ENCODE data around the gene NYNRIN. TPM values are rescaled to one million over a fixed set of nuclear protein-coding genes. Genes with fewer than 3 reads are reported as not detected.
A peak's percentile ranks its signal among the peaks of the same experiment; 100 is the strongest.

Gene NYNRIN
- total and polyA plus RNA-seq, 11 donors = 3.6 to 10.0 (median 7.1) TPM

DNA sequence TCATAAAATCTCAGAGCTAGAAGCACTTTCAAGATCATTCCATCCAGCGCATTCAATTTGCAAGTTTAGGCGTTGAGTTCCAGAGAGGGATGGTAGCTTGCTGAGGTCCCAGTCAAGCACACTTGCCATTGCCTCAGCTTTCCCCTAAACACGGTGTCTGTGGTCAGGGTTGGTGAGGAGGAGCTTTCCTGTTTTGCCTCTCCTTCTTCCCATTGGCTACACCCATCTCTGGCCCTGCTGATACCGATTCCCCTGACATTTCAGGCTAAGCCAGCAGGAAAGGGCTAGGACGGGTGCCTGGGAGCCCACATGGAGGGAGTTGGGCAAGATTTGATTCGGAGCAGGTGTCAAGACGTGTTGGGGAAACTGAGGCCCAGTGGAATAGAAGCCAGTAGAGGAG lies 21.7 kb upstream of the NYNRIN start:
- no peak overlapping the region for H3K27ac ChIP-seq
- H3K4me1 ChIP-seq = peaks cover 0 to 22% (median 3%) of the 10 kb centered on the region in 12 donors
- intact Hi-C loops (cut with DNase I) = no loop called here
- no peak for DNase-seq
- H3K27me3 ChIP-seq = no peaks in the 10 kb centered on the region
- no peaks in the 10 kb centered on the region for H3K9me3 ChIP-seq
- no peak overlapping the region for H3K4me3 ChIP-seq
- peaks cover 0 to 15% (median 0%) of the 10 kb centered on the region in 9 donors for H3K36me3 ChIP-seq
- 62 to 71% (median 65%) methylated on average over 7 of the region's 7 CpGs for WGBS, 4 donors
- TF ChIP-seq, protein P1, sequence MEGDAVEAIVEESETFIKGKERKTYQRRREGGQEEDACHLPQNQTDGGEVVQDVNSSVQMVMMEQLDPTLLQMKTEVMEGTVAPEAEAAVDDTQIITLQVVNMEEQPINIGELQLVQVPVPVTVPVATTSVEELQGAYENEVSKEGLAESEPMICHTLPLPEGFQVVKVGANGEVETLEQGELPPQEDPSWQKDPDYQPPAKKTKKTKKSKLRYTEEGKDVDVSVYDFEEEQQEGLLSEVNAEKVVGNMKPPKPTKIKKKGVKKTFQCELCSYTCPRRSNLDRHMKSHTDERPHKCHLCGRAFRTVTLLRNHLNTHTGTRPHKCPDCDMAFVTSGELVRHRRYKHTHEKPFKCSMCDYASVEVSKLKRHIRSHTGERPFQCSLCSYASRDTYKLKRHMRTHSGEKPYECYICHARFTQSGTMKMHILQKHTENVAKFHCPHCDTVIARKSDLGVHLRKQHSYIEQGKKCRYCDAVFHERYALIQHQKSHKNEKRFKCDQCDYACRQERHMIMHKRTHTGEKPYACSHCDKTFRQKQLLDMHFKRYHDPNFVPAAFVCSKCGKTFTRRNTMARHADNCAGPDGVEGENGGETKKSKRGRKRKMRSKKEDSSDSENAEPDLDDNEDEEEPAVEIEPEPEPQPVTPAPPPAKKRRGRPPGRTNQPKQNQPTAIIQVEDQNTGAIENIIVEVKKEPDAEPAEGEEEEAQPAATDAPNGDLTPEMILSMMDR (IDR thresholded peaks at IDR 0.05) = no peak
- TF ChIP-seq POLR2A (IDR thresholded peaks at IDR 0.05) = no peak
- no peak for ATAC-seq

DNA sequence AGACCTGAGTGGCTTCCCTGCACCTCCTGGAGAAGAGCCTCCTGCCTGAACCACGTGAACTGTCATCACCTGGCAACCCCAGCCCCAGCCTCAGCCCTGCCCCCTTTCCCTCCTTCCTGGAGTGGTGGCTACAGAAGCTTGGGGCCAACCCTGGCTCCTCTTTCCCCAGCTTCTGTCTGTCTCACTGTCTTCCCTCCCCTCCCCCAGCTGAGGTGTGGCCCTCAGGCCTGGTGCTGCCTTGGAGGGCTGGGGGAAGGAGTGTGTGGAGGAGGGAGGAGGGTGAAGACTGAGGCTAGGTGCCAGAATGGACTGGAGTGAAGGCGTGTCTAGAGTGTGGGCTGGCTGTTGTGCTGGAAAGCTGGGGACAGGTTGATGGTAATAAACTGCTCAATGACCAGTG lies 21.1 kb upstream of the NYNRIN start:
- ATAC-seq = peak in 1 of 4 donors; percentile 22
- 64 to 82% (median 75%) methylated on average over 2 of the region's 2 CpGs for WGBS, 4 donors
- peaks cover 0 to 15% (median 0%) of the 10 kb centered on the region in 9 donors for H3K36me3 ChIP-seq
- TF ChIP-seq, protein P1 (IDR thresholded peaks at IDR 0.05) = no peak
- no peak for TF ChIP-seq POLR2A (IDR thresholded peaks at IDR 0.05)
- H3K4me3 ChIP-seq = no peak overlapping the region
- no peak for DNase-seq
- no peak overlapping the region for H3K27ac ChIP-seq
- intact Hi-C loops (cut with DNase I) = no loop called here
- no peaks in the 10 kb centered on the region for H3K9me3 ChIP-seq
- no peaks in the 10 kb centered on the region for H3K27me3 ChIP-seq
- H3K4me1 ChIP-seq = peaks cover 0 to 21% (median 3%) of the 10 kb centered on the region in 12 donors

DNA sequence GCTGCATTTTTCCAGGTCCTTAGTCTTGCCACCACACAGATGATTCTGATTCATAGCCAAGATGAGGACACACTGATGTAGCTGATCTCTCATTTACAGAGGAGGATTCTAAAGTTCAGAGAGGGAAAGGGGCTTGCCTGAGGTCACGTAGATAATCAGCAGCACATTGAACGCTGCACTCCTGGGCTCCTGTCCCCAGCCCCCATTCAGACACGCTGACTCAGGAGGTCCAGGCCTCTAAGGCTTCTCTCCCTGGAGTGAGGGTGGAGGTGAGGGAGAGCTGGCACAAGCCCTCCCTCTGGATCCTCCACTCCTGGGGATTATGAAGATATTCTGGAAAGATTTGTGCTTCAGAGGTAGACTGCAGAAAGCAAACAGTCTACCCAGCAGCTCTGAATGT lies 20.5 kb upstream of the NYNRIN start:
- WGBS, 4 donors = 76 to 92% (median 84%) methylated on average over 2 to 3 of the region's 3 CpGs
- Histone ChIP-seq H3K4me3 (no peak overlapping the region), H3K27me3 (no peaks in the 10 kb centered on the region), H3K27ac (no peak overlapping the region), H3K36me3 (peaks cover 0 to 15% (median 0%) of the 10 kb centered on the region in 9 donors), H3K9me3 (no peaks in the 10 kb centered on the region), H3K4me1 (peaks cover 0 to 16% (median 3%) of the 10 kb centered on the region in 12 donors)
- intact Hi-C loops (cut with DNase I) = no loop called here
- no peak for TF ChIP-seq POLR2A (IDR thresholded peaks at IDR 0.05)
- TF ChIP-seq, protein P1 (IDR thresholded peaks at IDR 0.05) = no peak
- DNase-seq (no peak), ATAC-seq (no peak)

- H3K4me1 ChIP-seq = peaks cover 0 to 16% (median 3%) of the 10 kb centered on the region in 12 donors
- H3K27me3 ChIP-seq = no peaks in the 10 kb centered on the region
- no peak for ATAC-seq
- WGBS, 4 donors = 84 to 87% (median 85%) methylated on average over 7 of the region's 7 CpGs
- no peaks in the 10 kb centered on the region for H3K9me3 ChIP-seq
- H3K4me3 ChIP-seq = no peak overlapping the region
- DNase-seq = no peak
- peaks cover 0 to 11% (median 0%) of the 10 kb centered on the region in 9 donors for H3K36me3 ChIP-seq
- no peak overlapping the region for H3K27ac ChIP-seq
- TF ChIP-seq, protein P1 (IDR thresholded peaks at IDR 0.05) = no peak
- no peak for TF ChIP-seq POLR2A (IDR thresholded peaks at IDR 0.05)
- intact Hi-C loops (cut with DNase I) = no loop called here
These were observed 19.6 kb upstream of the NYNRIN start for GRCh38 chr14:24378981-24379906.
